ENCODE measurements around the gene GLCCI1.

GRCh38 chr7:8015100-8015745 is 46.6 kb downstream of the GLCCI1 start:
- TF ChIP-seq POLR2A (IDR thresholded peaks at IDR 0.05) (no peak), CTCF (IDR thresholded peaks at IDR 0.05) (no peak)
